ENCODE measurements around the gene ADRM1.

ADRM1 gene

GRCh38 chr20:62321521-62321948 lies 18.7 kb downstream of the ADRM1 start:
- no peak for FAIRE-seq
- TF ChIP-seq CTCF (IDR thresholded peaks at IDR 0.05; ENCODE audit: insufficient read depth, missing control alignments), result no peak
- DNase-seq (ENCODE audit: insufficient read length, low spot score), result no peak

GRCh38 chr20:62321975-62322374 lies 19.2 kb downstream of the ADRM1 start:
- DNase-seq (ENCODE audit: insufficient read length, low spot score) (no peak), FAIRE-seq (no peak)
- TF ChIP-seq CTCF (IDR thresholded peaks at IDR 0.05; ENCODE audit: insufficient read depth, missing control alignments), result no peak

GRCh38 chr20:62322492-62323041 lies 19.8 kb downstream of the ADRM1 start:
- DNase-seq (ENCODE audit: insufficient read length, low spot score) (no peak), FAIRE-seq (no peak)
- no peak for TF ChIP-seq CTCF (IDR thresholded peaks at IDR 0.05; ENCODE audit: insufficient read depth, missing control alignments)

- FAIRE-seq (no peak), DNase-seq (ENCODE audit: insufficient read length, low spot score) (no peak)
- TF ChIP-seq CTCF (IDR thresholded peaks at IDR 0.05; ENCODE audit: insufficient read depth, missing control alignments), result no peak
Observed at GRCh38 chr20:62323146-62323979, 20.6 kb downstream of the ADRM1 start.

GRCh38 chr20:62323980-62324906 lies 21.4 kb downstream of the ADRM1 start:
- DNase-seq (ENCODE audit: insufficient read length, low spot score) (no peak), FAIRE-seq (no peak)
- no peak for TF ChIP-seq CTCF (IDR thresholded peaks at IDR 0.05; ENCODE audit: insufficient read depth, missing control alignments)

- DNase-seq (ENCODE audit: insufficient read length, low spot score), result no peak
- no peak for TF ChIP-seq CTCF (IDR thresholded peaks at IDR 0.05; ENCODE audit: insufficient read depth, missing control alignments)
- no peak for FAIRE-seq
Observed at GRCh38 chr20:62325172-62325905, 22.5 kb downstream of the ADRM1 start.

All from D721Med (cell line).